ENCODE measurements around the gene KCNQ4.
A peak's percentile ranks its signal among the peaks of the same experiment; 100 is the strongest.

The KCNQ4 gene

GRCh38 chr1:40780678-40781607, 2.6 kb upstream of the KCNQ4 start:
- no peak overlapping the region for H3K4me3 ChIP-seq (ENCODE audit: low read depth, low read length)
- DNase-seq (ENCODE audit: low read depth, low spot score): no peak
- POLR2A ChIA-PET: no interaction called here
- no peak for TF ChIP-seq CTCF (IDR thresholded peaks at IDR 0.05; ENCODE audit: insufficient read depth, low read length, missing control alignments)
- CTCF ChIA-PET: interaction anchor here (3.7 kb wide), 1 partner anchor 9 kb away, joined by 23 read pairs; no protein-coding TSS in a partner anchor

- ChIA-PET CTCF (interaction anchor here (1.7 to 3.7 kb wide), 2 partner anchors 9 to 16 kb away, joined by 4 to 23 read pairs; no protein-coding TSS in a partner anchor), POLR2A (no interaction called here)
- DNase-seq (ENCODE audit: low read depth, low spot score): no peak
- no peak for TF ChIP-seq CTCF (IDR thresholded peaks at IDR 0.05; ENCODE audit: insufficient read depth, low read length, missing control alignments)
- no peak overlapping the region for H3K4me3 ChIP-seq (ENCODE audit: low read depth, low read length)
Measured at GRCh38 chr1:40781608-40781971, 2.0 kb upstream of the KCNQ4 start.

GRCh38 chr1:40782371-40782956, 1.1 kb upstream of the KCNQ4 start:
- ChIA-PET POLR2A (no interaction called here), CTCF (interaction anchor here (0.7 to 3.7 kb wide), 5 partner anchors 8 to 158 kb away, joined by 3 to 23 read pairs (median 4); no protein-coding TSS in a partner anchor)
- no peak for TF ChIP-seq CTCF (IDR thresholded peaks at IDR 0.05; ENCODE audit: insufficient read depth, low read length, missing control alignments)
- H3K4me3 ChIP-seq (ENCODE audit: low read depth, low read length): peak overlapping the region; percentile 6; the same call in 1 of the 2 replicates
- DNase-seq (ENCODE audit: low read depth, low spot score): no peak

DNA sequence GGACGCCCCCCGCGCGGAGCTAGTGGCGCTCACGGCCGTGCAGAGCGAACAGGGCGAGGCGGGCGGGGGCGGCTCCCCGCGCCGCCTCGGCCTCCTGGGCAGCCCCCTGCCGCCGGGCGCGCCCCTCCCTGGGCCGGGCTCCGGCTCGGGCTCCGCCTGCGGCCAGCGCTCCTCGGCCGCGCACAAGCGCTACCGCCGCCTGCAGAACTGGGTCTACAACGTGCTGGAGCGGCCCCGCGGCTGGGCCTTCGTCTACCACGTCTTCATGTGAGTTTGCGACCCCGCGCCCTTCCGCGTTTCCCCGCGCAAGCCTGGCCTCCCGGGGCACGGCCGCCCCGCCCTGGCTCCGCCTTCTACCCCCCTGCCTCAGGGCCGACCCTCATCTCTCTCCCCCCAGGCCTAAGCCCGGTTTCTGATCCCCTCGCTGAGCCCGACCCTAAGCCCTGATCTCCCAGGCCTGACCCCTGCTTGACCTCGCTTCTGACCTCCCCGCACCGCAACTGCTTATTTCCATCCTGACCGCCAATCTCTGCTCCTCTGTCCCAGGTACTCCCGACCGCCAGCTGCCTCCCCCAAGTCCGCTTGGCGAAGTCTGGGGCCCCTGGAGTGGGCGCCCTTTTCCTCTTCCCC, 669 bp downstream of the KCNQ4 start:
- no peak for TF ChIP-seq CTCF (IDR thresholded peaks at IDR 0.05; ENCODE audit: insufficient read depth, low read length, missing control alignments)
- ChIA-PET POLR2A (interaction anchor here (0.6 kb wide), 1 partner anchor 142 kb away, joined by 3 read pairs; no protein-coding TSS in a partner anchor), CTCF (interaction anchor here (2.3 kb wide), 1 partner anchor 10 kb away, joined by 8 read pairs; no protein-coding TSS in a partner anchor)
- H3K4me3 ChIP-seq (ENCODE audit: low read depth, low read length): peak overlapping the region; percentile 41
- DNase-seq (ENCODE audit: low read depth, low spot score): no peak

DNA sequence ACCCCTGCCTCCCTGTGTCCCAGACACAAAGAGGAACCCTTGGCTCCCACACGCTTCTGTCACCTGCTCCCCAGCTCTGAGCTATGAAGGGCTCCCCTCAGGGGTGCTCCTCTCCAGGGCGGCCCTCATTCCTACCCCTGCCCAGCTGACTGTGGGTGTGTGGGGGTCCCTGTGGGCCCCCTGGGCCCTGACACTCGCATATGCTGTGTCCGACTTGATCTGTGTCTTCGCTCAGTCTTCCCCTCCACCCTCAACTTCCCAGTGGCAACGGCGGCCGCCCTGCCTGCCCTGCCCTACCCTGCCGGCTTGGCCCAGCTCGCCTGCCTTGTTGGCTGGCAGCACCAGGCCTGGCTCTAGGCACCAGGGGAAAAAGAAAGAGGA, 1.2 kb downstream of the KCNQ4 start:
- DNase-seq (ENCODE audit: low read depth, low spot score): no peak
- ChIA-PET CTCF (interaction anchor here (2.3 kb wide), 1 partner anchor 10 kb away, joined by 8 read pairs; no protein-coding TSS in a partner anchor), POLR2A (interaction anchor here (0.6 kb wide), 1 partner anchor 142 kb away, joined by 3 read pairs; no protein-coding TSS in a partner anchor)
- H3K4me3 ChIP-seq (ENCODE audit: low read depth, low read length): no peak overlapping the region
- no peak for TF ChIP-seq CTCF (IDR thresholded peaks at IDR 0.05; ENCODE audit: insufficient read depth, low read length, missing control alignments)

Measured in AG04449 (cell line).